Measurements from ENCODE around the gene ANKRD63. TPM values are rescaled to one million over a fixed set of nuclear protein-coding genes. Genes with fewer than 3 reads are reported as not detected.

The ANKRD63 gene
- total RNA-seq, 4 donors from 2014 or later = not detected

DNA sequence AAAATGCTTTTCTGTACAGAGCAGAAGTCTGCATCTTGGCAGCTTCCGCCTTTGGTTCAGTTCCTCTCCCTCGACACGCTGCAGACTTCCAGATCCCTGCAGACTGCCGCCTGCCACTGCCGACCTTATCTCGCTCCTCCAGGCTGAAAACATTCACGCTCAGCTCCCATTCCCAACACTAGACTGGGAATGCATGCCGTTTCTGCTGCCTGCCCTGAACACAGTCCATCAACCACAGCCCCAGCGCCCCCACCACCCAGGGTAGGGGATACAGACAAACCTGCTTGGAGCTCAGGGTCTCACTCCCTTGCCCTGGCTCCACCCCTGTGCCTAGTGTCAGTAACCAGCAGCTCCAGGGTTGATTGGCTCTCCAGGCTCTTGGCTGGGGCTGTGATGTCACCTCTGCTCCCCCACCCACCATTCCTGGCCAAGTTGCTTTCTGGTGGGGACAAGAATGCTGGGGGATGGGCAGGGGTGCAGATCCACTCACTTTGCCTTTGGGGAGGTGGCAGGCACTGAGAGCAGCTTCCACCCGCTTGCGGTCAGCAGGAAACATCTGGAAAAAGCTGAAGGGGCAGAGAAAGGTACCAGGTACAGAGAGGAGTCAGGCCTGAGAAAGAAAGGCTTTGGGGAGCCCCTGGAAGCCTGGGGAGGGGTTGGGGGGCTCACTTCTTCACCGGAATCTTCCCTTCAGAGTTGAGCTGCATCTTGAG is 18.8 kb upstream of the ANKRD63 start:
- no peak for DNase-seq
- H3K4me3 ChIP-seq = no peak overlapping the region
- WGBS, 2 donors (ENCODE audit: low coverage in 1 of 2) = 86% methylated on average over 12 of the region's 12 CpGs; no CpG with 5 or more reads in 1 of the 2 donors
- no peaks in the 10 kb centered on the region for H3K36me3 ChIP-seq
- no peaks in the 10 kb centered on the region for H3K9me3 ChIP-seq
- H3K4me1 ChIP-seq = peaks cover 0 to 4% (median 0%) of the 10 kb centered on the region in 4 donors
- intact Hi-C loops (cut with DNase I; ENCODE audit: low total_unique reads) (no loop called here), in situ Hi-C loops (cut with MboI; ENCODE audit: low pct_ligation_motif_present in 1 of 4, low pct_unique_long_range_greater_than_20kb in 1 of 4, low sequenced_read_pairs in 3 of 4) (loop anchor here in 1 of 4 donors (25.0 kb wide), 1 partner anchor 111 kb away; the partner anchor contains the start of gene IVD)
- TF ChIP-seq POLR2AphosphoS5 (IDR thresholded peaks at IDR 0.05) = no peak
- no peak for TF ChIP-seq EP300 (IDR thresholded peaks at IDR 0.05; ENCODE audit: low read depth)
- no peak for TF ChIP-seq POLR2A (IDR thresholded peaks at IDR 0.05)
- TF ChIP-seq, protein P1, sequence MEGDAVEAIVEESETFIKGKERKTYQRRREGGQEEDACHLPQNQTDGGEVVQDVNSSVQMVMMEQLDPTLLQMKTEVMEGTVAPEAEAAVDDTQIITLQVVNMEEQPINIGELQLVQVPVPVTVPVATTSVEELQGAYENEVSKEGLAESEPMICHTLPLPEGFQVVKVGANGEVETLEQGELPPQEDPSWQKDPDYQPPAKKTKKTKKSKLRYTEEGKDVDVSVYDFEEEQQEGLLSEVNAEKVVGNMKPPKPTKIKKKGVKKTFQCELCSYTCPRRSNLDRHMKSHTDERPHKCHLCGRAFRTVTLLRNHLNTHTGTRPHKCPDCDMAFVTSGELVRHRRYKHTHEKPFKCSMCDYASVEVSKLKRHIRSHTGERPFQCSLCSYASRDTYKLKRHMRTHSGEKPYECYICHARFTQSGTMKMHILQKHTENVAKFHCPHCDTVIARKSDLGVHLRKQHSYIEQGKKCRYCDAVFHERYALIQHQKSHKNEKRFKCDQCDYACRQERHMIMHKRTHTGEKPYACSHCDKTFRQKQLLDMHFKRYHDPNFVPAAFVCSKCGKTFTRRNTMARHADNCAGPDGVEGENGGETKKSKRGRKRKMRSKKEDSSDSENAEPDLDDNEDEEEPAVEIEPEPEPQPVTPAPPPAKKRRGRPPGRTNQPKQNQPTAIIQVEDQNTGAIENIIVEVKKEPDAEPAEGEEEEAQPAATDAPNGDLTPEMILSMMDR (IDR thresholded peaks at IDR 0.05) = no peak
- no peaks in the 10 kb centered on the region for H3K27me3 ChIP-seq
- H3K27ac ChIP-seq = no peak overlapping the region

DNA sequence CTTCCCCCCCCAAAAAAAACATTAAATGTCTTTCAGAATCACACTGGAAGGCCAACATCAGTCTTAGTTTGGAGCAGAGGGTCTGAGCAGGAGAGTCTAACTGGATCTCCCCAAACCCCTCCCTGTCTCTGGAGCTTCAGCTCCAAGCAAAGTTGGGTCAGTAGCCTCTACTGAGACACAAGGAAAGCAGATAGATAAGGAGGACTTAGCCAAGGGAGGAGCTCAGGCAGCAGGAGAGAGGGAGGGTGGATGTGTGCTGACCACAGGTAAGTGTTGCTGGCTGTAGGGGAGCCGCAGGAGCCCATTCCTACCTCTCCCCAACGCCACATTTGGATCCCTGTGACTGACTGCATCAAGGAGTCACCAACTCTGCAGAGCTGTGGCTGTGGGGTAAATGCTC is 17.9 kb upstream of the ANKRD63 start:
- intact Hi-C loops (cut with DNase I; ENCODE audit: low total_unique reads) = no loop called here
- WGBS, 2 donors (ENCODE audit: low coverage in 1 of 2) = 100% methylated on average over 2 of the region's 2 CpGs; no CpG with 5 or more reads in 1 of the 2 donors
- TF ChIP-seq POLR2A (IDR thresholded peaks at IDR 0.05) (no peak), POLR2AphosphoS5 (IDR thresholded peaks at IDR 0.05) (no peak), EP300 (IDR thresholded peaks at IDR 0.05; ENCODE audit: low read depth) (no peak)
- TF ChIP-seq, protein P1 (IDR thresholded peaks at IDR 0.05) = no peak

DNA sequence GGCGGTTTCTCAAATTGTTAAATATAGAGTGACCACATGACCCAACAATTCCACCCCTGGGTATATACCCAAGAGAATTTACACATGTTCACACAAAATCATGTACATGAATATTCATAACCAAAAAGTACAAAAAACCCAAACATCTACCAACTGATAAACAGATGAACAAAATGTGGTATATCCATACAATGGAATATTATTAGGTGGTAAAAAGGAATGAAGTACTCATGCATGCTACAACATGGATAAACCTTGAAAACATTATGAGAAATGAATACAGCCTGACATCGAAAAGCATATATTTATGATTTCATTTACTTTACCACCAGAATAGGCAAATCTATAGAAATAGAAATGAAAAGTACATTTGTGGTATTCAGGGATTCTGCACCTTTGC is 17.5 kb upstream of the ANKRD63 start:
- WGBS, 2 donors (ENCODE audit: low coverage in 1 of 2) = 89 to 93% methylated on average over 2 of the region's 2 CpGs
- TF ChIP-seq POLR2A (IDR thresholded peaks at IDR 0.05) = no peak
- TF ChIP-seq EP300 (IDR thresholded peaks at IDR 0.05; ENCODE audit: low read depth) = no peak
- TF ChIP-seq, protein P1 (IDR thresholded peaks at IDR 0.05) = no peak
- no peak for TF ChIP-seq POLR2AphosphoS5 (IDR thresholded peaks at IDR 0.05)
- H3K27ac ChIP-seq = no peak overlapping the region
- H3K36me3 ChIP-seq = no peaks in the 10 kb centered on the region
- no peaks in the 10 kb centered on the region for H3K9me3 ChIP-seq
- H3K4me1 ChIP-seq = no peaks in the 10 kb centered on the region
- no peak overlapping the region for H3K4me3 ChIP-seq
- no peak for DNase-seq
- in situ Hi-C loops (cut with MboI; ENCODE audit: low pct_ligation_motif_present in 1 of 4, low pct_unique_long_range_greater_than_20kb in 1 of 4, low sequenced_read_pairs in 3 of 4) = loop anchor here in 1 of 4 donors (25.0 kb wide), 1 partner anchor 112 kb away; the partner anchor contains the start of gene IVD
- no peaks in the 10 kb centered on the region for H3K27me3 ChIP-seq
- intact Hi-C loops (cut with DNase I; ENCODE audit: low total_unique reads) = no loop called here

More for the DNA sequence above, 17.9 kb upstream of the ANKRD63 start:
- H3K9me3 ChIP-seq = no peaks in the 10 kb centered on the region
- no peak overlapping the region for H3K4me3 ChIP-seq
- no peak for DNase-seq
- no peaks in the 10 kb centered on the region for H3K27me3 ChIP-seq
- H3K36me3 ChIP-seq = no peaks in the 10 kb centered on the region
- in situ Hi-C loops (cut with MboI; ENCODE audit: low pct_ligation_motif_present in 1 of 4, low pct_unique_long_range_greater_than_20kb in 1 of 4, low sequenced_read_pairs in 3 of 4) = loop anchor here in 1 of 4 donors (25.0 kb wide), 1 partner anchor 112 kb away; the partner anchor contains the start of gene IVD
- no peak overlapping the region for H3K27ac ChIP-seq
- peaks cover 0 to under 1% (median 0%) of the 10 kb centered on the region in 4 donors for H3K4me1 ChIP-seq

DNA sequence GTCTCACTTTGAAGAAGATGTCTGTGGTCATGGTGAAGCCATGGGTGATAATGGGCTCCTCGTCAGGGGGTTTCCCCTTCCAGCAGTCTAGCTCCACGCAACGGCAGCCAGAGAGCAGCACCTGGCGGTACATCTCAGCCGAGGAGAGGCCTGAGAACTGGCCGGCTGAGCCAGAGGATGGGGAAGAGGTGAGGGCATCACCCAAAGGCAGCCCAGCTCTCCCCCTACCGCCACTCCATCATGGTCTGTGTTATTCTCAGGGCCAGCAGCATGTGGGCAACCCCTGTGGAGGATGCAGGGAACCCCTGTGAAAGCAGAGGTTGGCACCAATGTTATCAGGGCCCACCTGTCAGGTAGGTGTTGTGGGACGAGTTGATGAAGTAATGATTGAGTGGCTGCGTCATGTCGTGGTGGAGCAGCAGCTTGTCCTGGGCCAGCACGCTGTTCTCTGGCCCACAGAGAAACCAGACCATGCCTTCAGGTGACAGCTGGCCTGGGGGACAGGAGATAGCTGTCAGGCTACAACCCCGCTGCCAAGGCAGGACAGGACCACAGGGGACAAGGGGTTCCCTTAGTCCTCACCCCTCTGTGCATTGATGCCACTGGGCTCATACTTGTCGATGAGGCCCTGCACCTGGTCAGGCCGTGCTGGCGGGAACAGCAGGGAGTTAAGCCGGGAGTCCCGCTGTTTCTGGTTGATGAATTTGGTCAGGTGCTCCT is 15.5 kb upstream of the ANKRD63 start:
- in situ Hi-C loops (cut with MboI; ENCODE audit: low pct_ligation_motif_present in 1 of 4, low pct_unique_long_range_greater_than_20kb in 1 of 4, low sequenced_read_pairs in 3 of 4) = no loop called here
- no peaks in the 10 kb centered on the region for H3K4me1 ChIP-seq
- WGBS, 2 donors (ENCODE audit: low coverage in 1 of 2) = 90 to 96% methylated on average over 2 to 17 of the region's 17 CpGs
- no peaks in the 10 kb centered on the region for H3K36me3 ChIP-seq
- TF ChIP-seq, protein P1 (IDR thresholded peaks at IDR 0.05) = no peak
- no peak for TF ChIP-seq POLR2A (IDR thresholded peaks at IDR 0.05)
- no peak for TF ChIP-seq EP300 (IDR thresholded peaks at IDR 0.05; ENCODE audit: low read depth)
- no peak for TF ChIP-seq POLR2AphosphoS5 (IDR thresholded peaks at IDR 0.05)
- intact Hi-C loops (cut with DNase I; ENCODE audit: low total_unique reads) = no loop called here
- no peak overlapping the region for H3K4me3 ChIP-seq
- no peak for DNase-seq
- no peak overlapping the region for H3K27ac ChIP-seq
- H3K9me3 ChIP-seq = no peaks in the 10 kb centered on the region
- H3K27me3 ChIP-seq = no peaks in the 10 kb centered on the region
